Frontal cortex (tissue), 4 donors: ENCODE measurements around the gene LDAF1. TPM values are rescaled to one million over a fixed set of nuclear protein-coding genes. Genes with fewer than 3 reads are reported as not detected.

ENCODE experiments used
- DNase-seq, 2 donors: peaks; one replicate each; pipeline ENCODE4 v3.0.0; 2012; ENCODE audit warnings: low spot score in 2 of 2
- FAIRE-seq: peaks from 2 replicates; lab custom pipeline; 2012; peaks lifted over from hg19 to GRCh38; lab: Jason Lieb, UNC
- total RNA-seq: library from RNA; depleted of rRNA; stranded (reverse); fragments of >200 nt; gene quantifications from one replicate; pipeline ENCODE4 v1.2.3, GENCODE V29; 2014
- donor health status: control.
- donor health status: control.
- donor health status: control.

The LDAF1 gene
- total RNA-seq, 1 donor from 2014 or later: 67.7 TPM

- FAIRE-seq (no peak), DNase-seq (no peak)
Measured at GRCh38 chr16:21227866-21228265, 69.4 kb downstream of the LDAF1 start.

DNA sequence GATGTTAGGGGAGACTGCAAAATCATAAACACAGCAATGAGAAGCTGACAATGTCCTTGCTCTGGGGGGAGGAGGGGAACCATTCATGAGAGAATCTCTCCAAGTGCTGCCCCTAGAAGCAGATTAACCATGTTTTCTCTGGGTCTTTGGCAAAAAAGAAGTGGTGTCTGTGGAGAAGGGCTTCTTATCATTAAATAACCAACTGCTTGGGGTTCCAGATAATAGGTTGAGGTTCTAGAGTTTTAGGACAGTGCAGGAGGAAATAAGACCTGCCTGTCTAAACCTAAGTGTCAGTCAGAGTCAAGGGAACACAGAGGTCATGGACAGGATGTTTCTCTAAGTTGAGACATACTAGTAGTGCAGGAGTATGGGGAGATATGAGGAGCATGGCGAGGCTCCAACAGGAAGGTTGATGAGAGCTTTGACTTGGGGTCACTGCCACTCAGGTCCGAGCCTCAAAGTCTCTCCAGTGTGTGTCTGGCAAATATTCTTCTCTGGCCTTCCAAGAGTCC is 69.9 kb downstream of the LDAF1 start:
- no peak for DNase-seq
- FAIRE-seq: no peak

Other genes with a start within 250 kb of the LDAF1 start
- gene DNAH3, start 7.8 kb upstream of the LDAF1 start, total RNA-seq: 0.41 TPM
- not detected for gene ZP2, start 52.9 kb downstream of the LDAF1 start, total RNA-seq
- gene ANKS4B, start 75.0 kb downstream of the LDAF1 start, total RNA-seq: under 0.01 TPM
- gene CRYM, start 119.6 kb downstream of the LDAF1 start, total RNA-seq: 87.2 TPM